Lower leg skin (tissue), 4 donors: ENCODE measurements around the gene PTPN3. TPM values are rescaled to one million over a fixed set of nuclear protein-coding genes. Genes with fewer than 3 reads are reported as not detected.

ENCODE experiments used
- DNase-seq, 2 donors: peaks; one replicate each; pipeline ENCODE4 v3.0.0-alpha.2; 2019; ENCODE audit warnings: low spot score in 2 of 2
- H3K4me3 ChIP-seq: fragments of 200-600 bp; sonication (generic); 2 replicates; pipeline ENCODE4 v1.5.1; 2017; ENCODE audit warnings: mild to moderate bottlenecking, low read depth; ENCODE audit not compliant: poor library complexity, severe bottlenecking
- CTCF ChIP-seq, 3 donors: fragments of 450-650 bp; IDR thresholded peaks; one replicate each; pipeline ENCODE4 v1.5.1; 2016; ENCODE audit warnings: antibody characterized with exemption in 3 of 3, mild to moderate bottlenecking in 3 of 3, moderate library complexity in 2 of 3
- POLR2A ChIP-seq, 2 donors: fragments of 450-650 bp; IDR thresholded peaks; one replicate each; pipeline ENCODE4 v1.6.1; 2016 to 2017; ENCODE audit warnings: antibody characterized with exemption in 2 of 2, mild to moderate bottlenecking in 1 of 2, moderate library complexity in 1 of 2
- WGBS, 2 donors: methylation state at CpG; one replicate each; pipeline ENCODE4 v1.1.5; 2018; 5-methylcytosine and 5-hydroxymethylcytosine counted together
- intact Hi-C: fragments of 100-400 bp; cut with DNase I; formaldehyde crosslinking; loops from one replicate; pipeline ENCODE4 v1.15.0; 2023; ENCODE audit warnings: low total_unique reads
- total RNA-seq, 4 donors: library from RNA; depleted of rRNA; stranded (reverse); fragments of >200 nt; gene quantifications; one replicate each; pipeline ENCODE4 v1.1.0, GENCODE V29; 2016

The PTPN3 gene
- total RNA-seq, 4 donors from 2014 or later = 36.4 to 44.5 (median 40.7) TPM

- no peak for DNase-seq
- intact Hi-C loops = loop anchor here (10.0 kb wide), 1 partner anchor 1847 kb away; no protein-coding TSS in a partner anchor
- TF ChIP-seq CTCF (IDR thresholded peaks at IDR 0.05) = no peak
- TF ChIP-seq POLR2A (IDR thresholded peaks at IDR 0.05) = no peak
- no peak overlapping the region for H3K4me3 ChIP-seq
- 85 to 86% methylated on average over 7 of the region's 7 CpGs for WGBS, 2 donors
Measured at GRCh38 chr9:109478051-109478563, 20.0 kb downstream of the PTPN3 start.

- H3K4me3 ChIP-seq = no peak overlapping the region
- intact Hi-C loops = loop anchor here (10.0 kb wide), 1 partner anchor 1847 kb away; no protein-coding TSS in a partner anchor
- DNase-seq = no peak
- 61 to 69% methylated on average over 9 to 11 of the region's 11 CpGs for WGBS, 2 donors
- TF ChIP-seq POLR2A (IDR thresholded peaks at IDR 0.05) = no peak
- no peak for TF ChIP-seq CTCF (IDR thresholded peaks at IDR 0.05)
Measured at GRCh38 chr9:109477258-109478050, 20.7 kb downstream of the PTPN3 start.

GRCh38 chr9:109476642-109477257, 21.4 kb downstream of the PTPN3 start:
- TF ChIP-seq CTCF (IDR thresholded peaks at IDR 0.05) = no peak
- no peak for TF ChIP-seq POLR2A (IDR thresholded peaks at IDR 0.05)
- no peak for DNase-seq
- WGBS, 2 donors = 65 to 73% methylated on average over 8 of the region's 8 CpGs
- intact Hi-C loops = loop anchor here (10.0 kb wide), 1 partner anchor 1848 kb away; no protein-coding TSS in a partner anchor
- no peak overlapping the region for H3K4me3 ChIP-seq

GRCh38 chr9:109475526-109475925, 22.6 kb downstream of the PTPN3 start:
- no peak overlapping the region for H3K4me3 ChIP-seq
- intact Hi-C loops = loop anchor here (10.0 kb wide), 1 partner anchor 1849 kb away; no protein-coding TSS in a partner anchor
- no peak for TF ChIP-seq CTCF (IDR thresholded peaks at IDR 0.05)
- no peak for TF ChIP-seq POLR2A (IDR thresholded peaks at IDR 0.05)
- no peak for DNase-seq
- WGBS, 2 donors = 21 to 31% methylated on average over 7 of the region's 7 CpGs

- no peak for TF ChIP-seq POLR2A (IDR thresholded peaks at IDR 0.05)
- TF ChIP-seq CTCF (IDR thresholded peaks at IDR 0.05) = no peak
- WGBS, 2 donors = 80 to 84% methylated on average over 2 of the region's 2 CpGs
- H3K4me3 ChIP-seq = no peak overlapping the region
- intact Hi-C loops = loop anchor here (10.0 kb wide), 1 partner anchor 1850 kb away; no protein-coding TSS in a partner anchor
- DNase-seq = no peak
Measured at GRCh38 chr9:109474944-109475343, 23.2 kb downstream of the PTPN3 start.
